ENCODE results near the gene MRPS24. TPM values are rescaled to one million over a fixed set of nuclear protein-coding genes. Genes with fewer than 3 reads are reported as not detected.
"Not testable (repeated sequence)": the region's sequence is repeated elsewhere in the genome, so short reads cannot be mapped to it uniquely, and the experiment has no call there.

Gene MRPS24
- 22.5 TPM for total RNA-seq

DNA sequence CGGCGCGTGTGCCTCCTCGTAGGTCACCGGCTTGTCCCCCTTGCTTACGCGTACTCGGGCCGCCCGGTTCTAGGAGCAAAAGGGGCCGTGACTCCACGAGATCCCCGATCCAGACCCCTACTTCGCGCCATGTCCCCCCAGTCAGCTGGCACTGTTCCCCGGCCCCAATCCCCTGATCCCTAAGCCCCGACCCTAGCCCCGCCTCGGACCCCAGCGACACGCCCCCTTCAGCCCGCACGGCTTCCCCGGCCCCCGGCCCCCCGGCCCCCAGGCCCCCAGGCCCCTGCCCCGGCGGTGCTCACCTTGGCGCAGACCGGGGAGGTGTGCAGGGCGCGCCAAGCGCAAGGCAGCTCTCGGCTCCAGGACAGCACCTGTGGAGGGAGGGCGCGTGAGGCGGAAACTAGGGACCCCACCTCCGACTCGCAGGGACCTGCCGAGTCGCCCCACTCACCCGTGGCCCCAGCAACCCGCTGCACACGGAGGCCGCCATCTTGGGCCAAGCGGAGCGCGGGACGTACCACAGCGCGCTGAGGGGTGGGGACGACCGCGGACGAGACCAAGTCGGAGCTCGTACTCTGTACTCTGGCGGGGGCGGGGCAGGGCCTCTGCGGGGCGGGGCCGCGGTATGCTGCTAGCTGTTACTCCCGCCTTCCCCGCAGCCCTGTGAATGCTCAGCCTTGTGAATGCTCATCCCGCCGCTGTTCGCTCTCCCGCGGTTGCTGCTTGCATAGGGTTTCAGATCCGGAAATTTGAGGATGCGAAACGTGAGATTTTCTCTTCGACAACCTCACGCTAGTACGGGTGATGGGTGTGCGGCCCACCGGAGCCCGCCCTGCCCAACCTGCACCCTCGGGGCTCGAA lies at the start of gene MRPS24:
Gene MRPS24 (minus strand): TSS at position 512 of the 861 bp plus-strand sequence. CDS start 22 bp downstream, at position 490.
- DNase-seq = peak; percentile 94

- DNase-seq = no peak
Measured at GRCh38 chr7:43915907-43916306, 46.6 kb upstream of the MRPS24 start.

DNA sequence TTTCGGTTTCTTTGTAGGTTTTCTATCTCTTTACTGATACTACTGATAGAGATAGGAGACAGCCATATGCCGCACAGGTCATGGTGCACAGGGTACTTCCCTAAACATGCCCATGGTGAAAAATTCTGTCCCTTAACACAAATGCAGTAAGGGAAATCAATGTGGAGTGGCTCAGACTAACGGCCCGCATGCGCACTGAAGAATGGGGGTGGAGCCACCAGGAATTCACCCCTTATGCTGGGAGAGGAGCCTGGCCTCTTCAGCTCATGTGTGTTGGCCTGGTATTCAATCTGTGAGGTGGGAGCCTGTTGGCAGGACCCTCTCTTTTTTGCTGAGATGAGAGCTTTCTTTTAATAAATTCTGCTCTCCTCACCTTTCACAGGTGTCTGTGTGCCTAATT lies 45.5 kb upstream of the MRPS24 start:
- no peak for DNase-seq

DNA sequence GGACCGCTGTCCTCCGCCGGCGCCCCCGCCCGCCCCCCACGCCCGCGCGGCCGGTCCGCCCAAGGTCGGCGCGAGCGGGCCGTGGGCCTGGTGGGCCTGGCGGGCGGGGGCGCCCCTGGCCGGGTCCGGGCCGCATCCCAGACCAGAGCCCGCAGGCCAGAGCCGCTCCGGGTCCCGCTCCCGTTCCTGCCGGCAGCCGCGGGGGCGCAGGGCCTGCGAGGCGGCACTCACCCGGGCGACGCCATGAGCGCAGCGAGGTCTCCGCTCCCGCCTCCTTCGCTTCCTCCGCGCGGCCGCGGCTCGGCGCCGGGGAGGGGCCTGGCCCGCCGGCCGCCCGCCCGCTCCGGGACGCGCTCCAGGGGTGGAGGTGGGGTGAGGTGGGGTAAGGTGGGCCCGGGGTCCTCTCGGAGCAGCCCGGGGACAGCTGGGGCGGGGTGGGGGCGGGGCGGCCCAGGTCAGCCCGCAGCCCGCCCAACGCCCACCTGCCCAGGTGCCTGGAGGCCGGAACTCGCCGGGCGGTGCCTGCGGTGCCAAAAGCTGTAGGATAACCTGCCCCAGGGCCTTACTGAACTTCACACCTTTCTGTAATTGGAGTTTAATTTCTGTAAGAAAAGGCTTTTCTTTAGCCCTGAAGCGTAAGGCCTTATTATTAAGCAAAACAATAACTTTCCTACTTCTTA lies 37.2 kb upstream of the MRPS24 start, which contains the start of gene URGCP:
Gene URGCP (minus strand): TSS at position 266 of the 680 bp plus-strand sequence. CDS start 21 bp downstream, at position 245.
- no peak for DNase-seq

DNA sequence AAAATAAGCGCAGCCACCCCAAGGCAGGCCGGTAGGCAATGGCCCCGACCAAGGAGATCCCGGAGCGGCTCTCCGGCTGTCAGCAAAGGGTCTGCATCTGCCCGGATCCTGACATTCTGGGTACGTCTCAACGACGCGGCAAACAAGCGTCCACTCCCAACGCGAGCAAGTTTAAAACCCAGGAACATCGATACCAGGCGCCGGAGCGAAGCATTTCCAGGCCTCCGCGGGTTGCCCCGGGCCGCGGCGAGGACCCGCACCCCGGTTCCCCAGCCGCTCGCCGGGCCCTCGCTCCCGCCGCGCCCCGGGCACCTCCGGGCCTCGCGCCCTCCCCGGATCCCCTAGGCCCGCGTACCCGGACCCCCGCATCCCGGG lies 36.6 kb upstream of the MRPS24 start:
- DNase-seq = peak; percentile 28

DNA sequence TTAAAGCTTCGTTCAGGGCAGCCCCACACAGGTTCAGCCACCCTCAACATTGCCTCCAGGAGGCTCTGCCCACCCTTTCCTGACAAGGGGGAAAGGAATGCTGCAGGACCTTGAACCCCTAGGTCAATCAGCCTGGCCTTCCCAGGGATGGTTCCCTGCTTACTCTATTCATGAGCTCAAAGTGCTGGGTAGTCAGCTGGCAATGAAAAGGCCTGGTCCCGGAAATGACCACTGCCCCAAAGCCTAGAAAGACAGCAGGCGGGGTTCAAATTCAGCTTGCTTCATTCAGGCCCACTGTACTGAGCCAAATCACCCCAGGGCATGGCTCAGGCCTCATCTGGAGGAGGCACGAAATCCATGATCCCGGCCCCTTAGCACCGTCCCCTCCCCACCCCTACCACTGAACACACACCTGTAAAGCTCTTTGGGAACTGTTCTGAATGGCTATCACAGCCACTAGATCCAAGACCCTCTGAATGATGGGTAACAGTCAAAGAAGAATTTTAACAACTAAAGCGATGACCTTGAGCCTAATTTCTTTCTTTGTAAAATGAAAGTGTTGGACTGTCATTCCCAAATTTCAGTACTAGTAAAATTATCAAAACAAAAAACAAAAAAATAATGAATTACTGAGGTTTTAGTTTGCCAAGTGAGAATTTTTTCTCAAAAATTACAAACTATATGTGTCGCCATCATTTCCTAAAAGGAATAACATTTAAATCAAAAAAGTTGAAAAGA lies 36.1 kb upstream of the MRPS24 start:
- no peak for DNase-seq

GRCh38 chr7:43904533-43905208 lies 35.4 kb upstream of the MRPS24 start:
- DNase-seq = no peak

DNA sequence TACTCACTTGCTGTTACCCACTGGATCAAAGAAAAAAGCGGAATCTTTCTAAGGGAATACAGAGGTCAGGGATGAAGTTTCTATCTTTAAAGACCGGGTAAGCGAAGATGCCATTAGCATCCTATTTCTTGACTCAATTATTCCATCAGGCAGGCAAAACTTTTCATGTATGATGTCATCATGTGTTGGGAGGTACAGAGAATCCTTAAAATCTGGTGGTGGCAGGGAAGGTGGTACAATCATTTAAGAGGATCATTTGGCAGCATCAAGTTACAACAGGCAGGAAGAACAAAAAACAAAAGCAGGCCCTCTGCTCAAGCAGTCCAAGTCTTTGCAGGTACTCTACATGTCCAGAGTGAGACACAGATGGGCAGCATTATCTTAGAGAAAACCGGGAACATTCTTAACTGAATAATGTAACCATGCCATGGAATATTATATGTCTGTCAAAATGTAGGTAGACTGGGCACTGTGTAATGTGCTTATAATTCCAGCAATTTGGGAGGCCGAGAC lies 33.3 kb upstream of the MRPS24 start:
- DNase-seq = no peak

GRCh38 chr7:43898571-43898970 lies 29.3 kb upstream of the MRPS24 start:
- DNase-seq = not testable (repeated sequence)

- DNase-seq = no peak
Measured at GRCh38 chr7:43895847-43896415, 26.6 kb upstream of the MRPS24 start.

DNA sequence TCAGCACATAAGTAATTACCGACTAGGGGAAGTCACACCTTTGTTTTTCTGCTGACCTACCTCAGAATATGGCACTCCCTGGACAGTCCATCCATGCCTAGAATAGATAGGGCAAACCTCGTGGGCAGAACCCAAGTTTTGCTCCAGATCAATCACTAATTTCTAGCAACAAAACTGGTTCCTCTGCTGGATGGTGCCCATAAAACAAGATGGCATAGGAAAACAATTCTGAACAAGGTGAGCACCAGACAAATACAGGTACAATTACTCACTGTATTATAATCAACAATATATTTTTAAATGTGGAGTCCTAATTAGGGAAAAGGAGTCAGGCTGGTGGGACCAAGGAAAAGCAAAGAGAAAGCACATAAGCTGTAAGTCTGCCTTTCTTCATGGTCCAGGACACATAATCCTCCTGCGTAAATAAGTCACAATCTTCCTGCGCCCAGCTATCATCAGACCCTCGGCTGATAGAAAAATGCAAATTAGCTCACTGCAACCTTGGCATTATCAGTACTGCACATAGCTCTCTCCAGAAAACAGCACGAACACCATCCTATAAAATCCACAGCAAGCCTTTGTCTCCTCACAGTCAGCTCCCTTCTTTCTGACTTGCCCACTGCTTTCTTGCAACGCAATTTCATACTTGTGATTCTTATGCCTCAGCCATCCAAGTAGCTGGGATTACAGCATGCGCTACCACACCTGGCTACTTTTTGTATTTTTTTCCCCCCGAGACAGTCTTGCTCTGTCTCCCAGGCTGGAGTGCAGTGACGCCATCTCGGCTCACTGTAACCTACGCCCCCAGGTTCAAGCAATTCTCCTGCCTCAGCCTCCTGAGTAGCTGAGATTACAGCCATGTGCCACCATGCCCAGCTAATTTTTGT lies 22.0 kb upstream of the MRPS24 start:
- DNase-seq = no peak

- no peak for DNase-seq
Measured at GRCh38 chr7:43890468-43890867, 21.2 kb upstream of the MRPS24 start.

GRCh38 chr7:43888993-43889945 lies 20.0 kb upstream of the MRPS24 start:
- no peak for DNase-seq

DNA sequence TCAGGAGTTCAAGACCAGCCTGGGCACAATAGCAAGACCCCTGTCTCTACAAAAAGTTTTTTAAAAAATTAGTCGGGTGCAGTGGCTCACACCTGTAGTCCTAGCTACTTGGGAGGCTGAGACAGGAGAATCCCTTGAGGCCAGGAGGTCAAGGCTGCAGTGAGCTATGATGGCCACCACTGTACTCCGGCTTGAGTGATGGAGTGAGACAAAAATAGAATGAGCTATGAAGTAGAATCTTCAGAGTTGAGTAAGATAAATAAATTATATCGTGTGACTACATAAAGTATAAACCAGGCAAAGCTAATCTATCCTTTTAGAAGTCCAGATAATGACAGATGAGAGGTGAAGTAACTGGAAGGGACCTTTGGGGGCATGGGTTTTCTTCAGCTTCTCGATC lies 15.3 kb upstream of the MRPS24 start:
- DNase-seq = no peak

DNA sequence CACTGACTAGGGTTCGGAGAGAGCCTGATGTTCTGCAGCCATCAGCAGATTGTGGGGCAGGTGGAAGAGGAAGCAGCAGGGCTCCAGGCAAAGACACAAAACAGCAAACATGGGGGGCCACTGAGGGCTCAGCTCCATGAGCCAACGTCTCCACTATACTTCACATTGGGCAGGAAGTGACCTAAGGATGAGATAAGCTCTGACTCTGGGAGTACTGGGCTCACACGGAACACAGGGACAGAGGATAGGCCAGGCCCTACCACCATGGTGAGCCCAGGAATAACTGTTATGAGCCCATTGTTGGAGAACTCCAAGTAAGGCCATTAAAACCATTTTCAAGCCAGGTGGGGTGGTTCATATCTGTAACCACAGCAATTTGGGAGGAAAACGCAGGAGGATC lies 14.9 kb upstream of the MRPS24 start:
- DNase-seq = no peak

DNA sequence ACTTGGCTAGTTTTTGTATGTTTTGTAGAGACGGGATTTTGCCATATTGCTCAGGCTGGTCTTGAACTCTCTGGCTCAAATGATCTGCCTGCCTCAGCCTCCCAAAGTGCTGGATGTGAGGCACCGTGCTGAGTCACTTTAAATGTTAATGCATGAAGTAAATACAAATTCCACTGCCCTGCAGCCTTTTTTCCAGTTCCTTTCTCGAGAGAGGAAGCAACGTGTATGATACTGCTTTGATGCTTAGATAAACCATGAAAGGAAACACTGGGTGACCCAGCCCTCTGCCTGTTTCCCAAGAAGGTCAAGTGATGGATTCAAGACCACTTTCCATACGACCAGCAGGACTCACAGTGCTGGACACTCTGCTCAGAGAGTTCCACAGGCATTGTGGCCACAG lies 11.3 kb upstream of the MRPS24 start:
- DNase-seq = no peak

DNA sequence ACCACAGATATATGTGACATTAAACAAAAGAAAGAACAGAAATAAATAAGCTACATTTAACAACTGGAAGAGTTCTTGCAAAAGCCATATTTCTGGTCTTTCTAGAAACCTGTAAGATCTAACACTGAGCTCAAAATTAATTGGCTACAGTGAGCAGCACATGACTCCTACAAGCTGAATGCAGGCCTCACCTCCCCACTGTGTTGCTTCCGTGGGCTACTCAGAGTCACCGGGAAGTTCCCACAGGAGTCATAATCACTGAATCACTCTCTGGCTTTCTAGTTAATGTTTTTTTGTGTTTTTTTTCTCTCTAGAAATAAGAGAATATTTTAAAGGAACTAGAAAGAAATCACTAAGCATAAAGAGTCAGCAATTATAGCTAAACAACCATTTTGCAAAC lies 10.2 kb upstream of the MRPS24 start:
- no peak for DNase-seq

GRCh38 chr7:43878867-43879266 lies 9.6 kb upstream of the MRPS24 start:
- DNase-seq = no peak
